ENCODE data around the gene CISH.

Gene CISH

GRCh38 chr3:50612234-50612882, 784 bp upstream of the CISH start:
- H3K27ac ChIP-seq (ENCODE audit: low read depth, low read length) = no peak overlapping the region
- H3K36me3 ChIP-seq (ENCODE audit: control insufficient read depth, insufficient read depth, low read length) = no peaks in the 10 kb centered on the region
- H3K27me3 ChIP-seq (ENCODE audit: control insufficient read depth, insufficient read depth, low read length) = peaks cover 37% of the 10 kb centered on the region
- peak overlapping the region; percentile 49 for H3K9ac ChIP-seq (ENCODE audit: low read length)
- H3K4me3 ChIP-seq (ENCODE audit: low read depth, low read length) = peak overlapping the region; percentile 73
- H3K9me3 ChIP-seq (ENCODE audit: control insufficient read depth, insufficient read depth, low read depth, low read length) = no peaks in the 10 kb centered on the region
- H3K4me1 ChIP-seq (ENCODE audit: control insufficient read depth, insufficient read depth, low read length) = peaks cover 16% of the 10 kb centered on the region

- H3K27ac ChIP-seq (ENCODE audit: low read depth, low read length) = no peak overlapping the region
- no peaks in the 10 kb centered on the region for H3K9me3 ChIP-seq (ENCODE audit: control insufficient read depth, insufficient read depth, low read depth, low read length)
- peak overlapping the region; percentile 78 for H3K9ac ChIP-seq (ENCODE audit: low read length)
- H3K4me1 ChIP-seq (ENCODE audit: control insufficient read depth, insufficient read depth, low read length) = peaks cover 11% of the 10 kb centered on the region
- H3K4me3 ChIP-seq (ENCODE audit: low read depth, low read length) = peak overlapping the region; percentile 73
- H3K27me3 ChIP-seq (ENCODE audit: control insufficient read depth, insufficient read depth, low read length) = peaks cover 37% of the 10 kb centered on the region
- no peaks in the 10 kb centered on the region for H3K36me3 ChIP-seq (ENCODE audit: control insufficient read depth, insufficient read depth, low read length)
Observed at GRCh38 chr3:50610992-50611463, 546 bp downstream of the CISH start.

GRCh38 chr3:50610181-50610971, 1.2 kb downstream of the CISH start:
- H3K4me3 ChIP-seq (ENCODE audit: low read depth, low read length) = peak overlapping the region; percentile 73
- H3K4me1 ChIP-seq (ENCODE audit: control insufficient read depth, insufficient read depth, low read length) = peaks cover 11% of the 10 kb centered on the region
- H3K9me3 ChIP-seq (ENCODE audit: control insufficient read depth, insufficient read depth, low read depth, low read length) = no peaks in the 10 kb centered on the region
- H3K36me3 ChIP-seq (ENCODE audit: control insufficient read depth, insufficient read depth, low read length) = no peaks in the 10 kb centered on the region
- no peak overlapping the region for H3K9ac ChIP-seq (ENCODE audit: low read length)
- H3K27me3 ChIP-seq (ENCODE audit: control insufficient read depth, insufficient read depth, low read length) = peaks cover 37% of the 10 kb centered on the region
- no peak overlapping the region for H3K27ac ChIP-seq (ENCODE audit: low read depth, low read length)

GRCh38 chr3:50609763-50610085, 1.9 kb downstream of the CISH start:
- no peak overlapping the region for H3K4me3 ChIP-seq (ENCODE audit: low read depth, low read length)
- no peak overlapping the region for H3K27ac ChIP-seq (ENCODE audit: low read depth, low read length)
- H3K27me3 ChIP-seq (ENCODE audit: control insufficient read depth, insufficient read depth, low read length) = peaks cover 37% of the 10 kb centered on the region
- H3K4me1 ChIP-seq (ENCODE audit: control insufficient read depth, insufficient read depth, low read length) = peaks cover 11% of the 10 kb centered on the region
- H3K9ac ChIP-seq (ENCODE audit: low read length) = no peak overlapping the region
- no peaks in the 10 kb centered on the region for H3K36me3 ChIP-seq (ENCODE audit: control insufficient read depth, insufficient read depth, low read length)
- no peaks in the 10 kb centered on the region for H3K9me3 ChIP-seq (ENCODE audit: control insufficient read depth, insufficient read depth, low read depth, low read length)

GRCh38 chr3:50609071-50609762, 2.4 kb downstream of the CISH start:
- Histone ChIP-seq H3K27me3 (ENCODE audit: control insufficient read depth, insufficient read depth, low read length) (peaks cover 37% of the 10 kb centered on the region), H3K27ac (ENCODE audit: low read depth, low read length) (no peak overlapping the region), H3K4me1 (ENCODE audit: control insufficient read depth, insufficient read depth, low read length) (peaks cover 11% of the 10 kb centered on the region), H3K9me3 (ENCODE audit: control insufficient read depth, insufficient read depth, low read depth, low read length) (no peaks in the 10 kb centered on the region), H3K9ac (ENCODE audit: low read length) (no peak overlapping the region), H3K4me3 (ENCODE audit: low read depth, low read length) (no peak overlapping the region), H3K36me3 (ENCODE audit: control insufficient read depth, insufficient read depth, low read length) (no peaks in the 10 kb centered on the region)

- H3K4me1 ChIP-seq (ENCODE audit: control insufficient read depth, insufficient read depth, low read length) = peaks cover 11% of the 10 kb centered on the region
- peaks cover 30% of the 10 kb centered on the region for H3K27me3 ChIP-seq (ENCODE audit: control insufficient read depth, insufficient read depth, low read length)
- no peak overlapping the region for H3K27ac ChIP-seq (ENCODE audit: low read depth, low read length)
- H3K36me3 ChIP-seq (ENCODE audit: control insufficient read depth, insufficient read depth, low read length) = no peaks in the 10 kb centered on the region
- H3K9ac ChIP-seq (ENCODE audit: low read length) = no peak overlapping the region
- H3K9me3 ChIP-seq (ENCODE audit: control insufficient read depth, insufficient read depth, low read depth, low read length) = no peaks in the 10 kb centered on the region
- H3K4me3 ChIP-seq (ENCODE audit: low read depth, low read length) = no peak overlapping the region
Observed at GRCh38 chr3:50608278-50608677, 3.3 kb downstream of the CISH start.

- Histone ChIP-seq H3K27ac (ENCODE audit: low read depth, low read length) (no peak overlapping the region), H3K36me3 (ENCODE audit: control insufficient read depth, insufficient read depth, low read length) (no peaks in the 10 kb centered on the region), H3K27me3 (ENCODE audit: control insufficient read depth, insufficient read depth, low read length) (peaks cover 22% of the 10 kb centered on the region), H3K9me3 (ENCODE audit: control insufficient read depth, insufficient read depth, low read depth, low read length) (no peaks in the 10 kb centered on the region), H3K9ac (ENCODE audit: low read length) (no peak overlapping the region), H3K4me3 (ENCODE audit: low read depth, low read length) (no peak overlapping the region), H3K4me1 (ENCODE audit: control insufficient read depth, insufficient read depth, low read length) (peaks cover 11% of the 10 kb centered on the region)
Observed at GRCh38 chr3:50607271-50608091, 4.1 kb downstream of the CISH start.

GRCh38 chr3:50606596-50606995, 5.0 kb downstream of the CISH start:
- H3K4me1 ChIP-seq (ENCODE audit: control insufficient read depth, insufficient read depth, low read length) = peaks cover 8% of the 10 kb centered on the region

GRCh38 chr3:50605901-50606326, 5.7 kb downstream of the CISH start:
- H3K9me3 ChIP-seq (ENCODE audit: control insufficient read depth, insufficient read depth, low read depth, low read length) = no peaks in the 10 kb centered on the region
- peaks cover 15% of the 10 kb centered on the region for H3K27me3 ChIP-seq (ENCODE audit: control insufficient read depth, insufficient read depth, low read length)
- no peaks in the 10 kb centered on the region for H3K36me3 ChIP-seq (ENCODE audit: control insufficient read depth, insufficient read depth, low read length)
- peaks cover 6% of the 10 kb centered on the region; the same call in 1 of the 2 replicates for H3K4me1 ChIP-seq (ENCODE audit: control insufficient read depth, insufficient read depth, low read length)
- no peak overlapping the region for H3K9ac ChIP-seq (ENCODE audit: low read length)
- no peak overlapping the region for H3K27ac ChIP-seq (ENCODE audit: low read depth, low read length)
- H3K4me3 ChIP-seq (ENCODE audit: low read depth, low read length) = no peak overlapping the region

More at GRCh38 chr3:50606596-50606995, 5.0 kb downstream of the CISH start:
- H3K27ac ChIP-seq (ENCODE audit: low read depth, low read length) = no peak overlapping the region
- no peak overlapping the region for H3K4me3 ChIP-seq (ENCODE audit: low read depth, low read length)
- H3K9ac ChIP-seq (ENCODE audit: low read length) = no peak overlapping the region
- H3K36me3 ChIP-seq (ENCODE audit: control insufficient read depth, insufficient read depth, low read length) = no peaks in the 10 kb centered on the region
- H3K9me3 ChIP-seq (ENCODE audit: control insufficient read depth, insufficient read depth, low read depth, low read length) = no peaks in the 10 kb centered on the region
- H3K27me3 ChIP-seq (ENCODE audit: control insufficient read depth, insufficient read depth, low read length) = peaks cover 19% of the 10 kb centered on the region

Data from HUES6 (cell line).